ENCODE results near the gene IL1RAPL1.

DNA sequence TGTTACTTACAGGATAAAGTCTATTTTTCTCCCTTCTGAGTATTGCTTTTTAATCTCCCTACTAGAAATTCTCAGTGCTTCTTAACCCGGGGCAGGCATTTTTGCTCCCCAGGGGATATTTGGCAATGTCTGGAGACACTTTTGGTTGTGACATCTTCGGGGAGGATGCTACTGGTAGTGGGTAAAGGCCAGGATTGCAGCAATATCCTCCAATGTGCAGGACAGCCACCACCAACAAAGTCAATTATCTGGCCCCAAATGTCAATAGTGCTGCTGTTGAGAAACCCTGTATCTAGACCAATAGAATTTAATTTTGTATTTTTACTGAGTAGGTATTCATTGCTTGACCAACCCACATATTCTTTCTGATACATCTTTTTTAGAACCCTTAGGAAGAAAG lies 958.6 kb downstream of the IL1RAPL1 start:
- no peak for TF ChIP-seq YY1 (IDR thresholded peaks at IDR 0.05; ENCODE audit: insufficient read depth, insufficient read length)
- TF ChIP-seq ZNF274 (IDR thresholded peaks at IDR 0.05; ENCODE audit: low read depth, low read length) = no peak

All from NT2/D1 (cell line).